Activated CD4-positive, alpha-beta T cell treated with anti-CD3 and anti-CD28 coated beads for 36 hours (primary cell): ENCODE measurements around the gene DMRTB1. TPM values are rescaled to one million over a fixed set of nuclear protein-coding genes. Genes with fewer than 3 reads are reported as not detected.

Experiments used
- ATAC-seq: fragments of 200-7000 bp; cut with Tn5 transposase; one replicate; pipeline ENCODE4 v1.10.0; 2021; ENCODE audit warnings: mild to moderate bottlenecking, moderate library complexity
- CTCF ChIA-PET: fragments of 350-600 bp; sonication (Branson Sonifier 250); formaldehyde crosslinking; loops from one replicate; lab custom pipeline; 2021; ENCODE audit warnings: antibody characterized with exemption; lab: Charles Lee
- POLR2A ChIA-PET: fragments of 350-600 bp; sonication (Branson Sonifier 250); formaldehyde crosslinking; loops from one replicate; lab custom pipeline; 2021; ENCODE audit warnings: antibody characterized with exemption, inconsistent platforms; lab: Charles Lee
- DNase-seq: peaks from one replicate; pipeline ENCODE4 v3.0.0-alpha.2; 2020
- H3K27ac Mint-ChIP-seq: one replicate; pipeline ENCODE4 v1.8.0; 2021; ENCODE audit warnings: mixed read lengths
- H3K27me3 Mint-ChIP-seq: one replicate; pipeline ENCODE4 v1.8.0; 2021; ENCODE audit warnings: mixed read lengths
- H3K36me3 Mint-ChIP-seq: one replicate; pipeline ENCODE4 v1.8.0; 2021; ENCODE audit warnings: low read depth, mixed read lengths
- H3K4me1 Mint-ChIP-seq: one replicate; pipeline ENCODE4 v1.8.0; 2021; ENCODE audit warnings: mixed read lengths
- H3K4me3 Mint-ChIP-seq: one replicate; pipeline ENCODE4 v1.8.0; 2021; ENCODE audit warnings: mild to moderate bottlenecking, moderate library complexity, mixed read lengths
- H3K9me3 Mint-ChIP-seq: one replicate; pipeline ENCODE4 v1.8.0; 2021; ENCODE audit warnings: low read depth, mixed read lengths
- intact Hi-C, 2 experiments: fragments of 100-400 bp; cut with DNase I in 1 of 2; cut with micrococcal nuclease in 1 of 2; formaldehyde crosslinking; loops; one replicate each; pipeline versions ENCODE4 v1.14.2 to v1.15.1; 2022 to 2024; cut with DNase I, micrococcal nuclease
- total RNA-seq, 2 experiments: library from RNA; stranded (reverse); gene quantifications; one replicate each; pipeline ENCODE4 v1.2.3, GENCODE V29; 2021

The DMRTB1 gene
- total RNA-seq, 2 experiments from 2014 or later, result 0.23 to 0.25 TPM

DNA sequence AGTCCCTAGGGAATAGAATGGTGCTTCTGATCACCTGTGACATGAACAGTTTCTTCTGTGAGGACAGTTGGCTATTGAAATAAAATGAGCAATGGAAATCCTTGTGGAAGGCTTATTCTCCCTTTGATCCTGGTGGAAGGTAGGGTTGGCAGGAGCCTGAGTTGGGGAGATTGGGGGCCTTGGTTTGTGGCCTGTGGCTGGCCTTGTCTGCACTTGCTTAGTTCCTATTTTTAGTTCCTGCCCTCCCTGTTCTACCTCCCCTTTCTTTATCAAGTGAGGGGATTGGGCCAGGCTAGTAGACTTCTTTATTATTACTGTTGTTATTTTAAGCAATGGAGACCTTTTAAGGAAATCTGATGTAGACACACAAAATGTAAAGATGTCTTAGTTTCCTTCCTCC, 8.2 kb downstream of the DMRTB1 start:
- CTCF ChIA-PET, result no interaction called here
- H3K27me3 Mint-ChIP-seq, result no peaks in the 10 kb centered on the region
- no peaks in the 10 kb centered on the region for H3K9me3 Mint-ChIP-seq
- ATAC-seq, result no peak
- H3K27ac Mint-ChIP-seq, result no peak overlapping the region
- no peaks in the 10 kb centered on the region for H3K4me1 Mint-ChIP-seq
- no peaks in the 10 kb centered on the region for H3K36me3 Mint-ChIP-seq
- no peak for DNase-seq
- intact Hi-C loops, result no loop called here
- H3K4me3 Mint-ChIP-seq, result no peak overlapping the region
- POLR2A ChIA-PET, result interaction anchor here (0.6 kb wide), 1 partner anchor 153 kb away, joined by 4 read pairs; no protein-coding TSS in a partner anchor

DNA sequence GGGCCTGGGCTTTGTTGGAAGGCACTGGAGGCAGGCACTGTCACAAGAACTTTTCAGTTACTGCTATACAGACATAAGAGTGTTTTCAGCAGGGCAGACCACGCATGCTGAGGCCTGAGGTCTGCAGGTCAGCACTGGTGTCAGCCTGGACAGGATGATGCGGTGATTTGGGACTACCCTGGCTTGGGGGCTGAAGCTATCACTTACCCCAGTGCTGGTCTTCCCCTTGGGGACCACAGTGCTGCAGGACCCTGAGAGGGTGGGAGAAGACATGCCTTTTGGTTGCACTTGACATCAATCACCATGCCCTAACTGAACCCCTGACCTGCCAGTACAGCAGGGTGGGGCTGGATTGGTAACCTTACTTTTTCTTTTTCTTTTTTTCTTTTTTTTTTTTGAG, 9.2 kb downstream of the DMRTB1 start:
- CTCF ChIA-PET, result no interaction called here
- no peak for DNase-seq
- intact Hi-C loops, result no loop called here
- ATAC-seq, result no peak
- Mint-ChIP-seq H3K4me3 (no peak overlapping the region), H3K9me3 (no peaks in the 10 kb centered on the region), H3K27me3 (no peaks in the 10 kb centered on the region), H3K36me3 (no peaks in the 10 kb centered on the region), H3K27ac (no peak overlapping the region), H3K4me1 (no peaks in the 10 kb centered on the region)
- POLR2A ChIA-PET, result no interaction called here

GRCh38 chr1:53469373-53469772, 10.2 kb downstream of the DMRTB1 start:
- no peaks in the 10 kb centered on the region for H3K36me3 Mint-ChIP-seq
- H3K4me1 Mint-ChIP-seq, result no peaks in the 10 kb centered on the region
- no peak overlapping the region for H3K4me3 Mint-ChIP-seq
- no peak overlapping the region for H3K27ac Mint-ChIP-seq
- ChIA-PET CTCF (no interaction called here), POLR2A (no interaction called here)
- ATAC-seq, result no peak
- no peak for DNase-seq
- intact Hi-C loops, result no loop called here
- H3K27me3 Mint-ChIP-seq, result no peaks in the 10 kb centered on the region
- no peaks in the 10 kb centered on the region for H3K9me3 Mint-ChIP-seq

DNA sequence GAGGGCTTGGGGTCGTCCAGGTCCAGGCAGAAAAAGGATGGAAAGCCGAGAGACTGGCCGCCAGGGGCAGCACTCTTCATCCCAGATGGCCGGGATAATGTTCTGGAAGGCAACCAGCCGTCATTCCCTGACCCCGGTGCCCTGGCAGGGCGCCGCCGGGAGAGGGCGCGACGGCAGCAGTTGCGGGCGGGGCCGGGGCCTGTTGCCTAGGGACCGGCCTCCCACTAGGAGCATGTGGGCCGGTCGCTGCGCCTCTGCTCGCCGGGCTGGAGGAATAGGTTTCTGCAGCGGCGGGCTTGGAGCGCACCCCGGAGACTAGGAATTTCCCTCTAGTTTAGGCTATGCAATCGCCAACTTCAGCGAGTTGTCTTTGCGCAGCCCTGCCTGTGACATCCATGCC, 11.0 kb downstream of the DMRTB1 start:
- DNase-seq, result peak; percentile 17
- CTCF ChIA-PET, result no interaction called here
- H3K27me3 Mint-ChIP-seq, result no peaks in the 10 kb centered on the region
- POLR2A ChIA-PET, result no interaction called here
- no peaks in the 10 kb centered on the region for H3K36me3 Mint-ChIP-seq
- intact Hi-C loops, result no loop called here
- H3K27ac Mint-ChIP-seq, result no peak overlapping the region
- no peaks in the 10 kb centered on the region for H3K9me3 Mint-ChIP-seq
- H3K4me1 Mint-ChIP-seq, result no peaks in the 10 kb centered on the region
- no peak for ATAC-seq
- H3K4me3 Mint-ChIP-seq, result no peak overlapping the region

GRCh38 chr1:53470584-53470983, 11.4 kb downstream of the DMRTB1 start:
- Mint-ChIP-seq H3K27me3 (no peaks in the 10 kb centered on the region), H3K36me3 (no peaks in the 10 kb centered on the region), H3K9me3 (no peaks in the 10 kb centered on the region), H3K4me1 (no peaks in the 10 kb centered on the region), H3K27ac (no peak overlapping the region), H3K4me3 (no peak overlapping the region)
- CTCF ChIA-PET, result no interaction called here
- POLR2A ChIA-PET, result no interaction called here
- intact Hi-C loops, result no loop called here
- ATAC-seq (no peak), DNase-seq (no peak)

GRCh38 chr1:53471000-53471399, 11.8 kb downstream of the DMRTB1 start:
- no peak overlapping the region for H3K4me3 Mint-ChIP-seq
- no peak for ATAC-seq
- CTCF ChIA-PET, result interaction anchor here (0.7 kb wide), 2 partner anchors 173 to 628 kb away, joined by 3 read pairs; no protein-coding TSS in a partner anchor

GRCh38 chr1:53473463-53473862, 14.3 kb downstream of the DMRTB1 start:
- no peaks in the 10 kb centered on the region for H3K36me3 Mint-ChIP-seq
- POLR2A ChIA-PET, result no interaction called here
- H3K27ac Mint-ChIP-seq, result no peak overlapping the region
- intact Hi-C loops, result no loop called here
- ATAC-seq (no peak), DNase-seq (peak; percentile 28)
- no peak overlapping the region for H3K4me3 Mint-ChIP-seq
- no peaks in the 10 kb centered on the region for H3K27me3 Mint-ChIP-seq
- no peaks in the 10 kb centered on the region for H3K9me3 Mint-ChIP-seq
- CTCF ChIA-PET, result interaction anchor here (1.4 kb wide), 1 partner anchor 29 kb away, joined by 5 read pairs; no protein-coding TSS in a partner anchor
- H3K4me1 Mint-ChIP-seq, result no peaks in the 10 kb centered on the region

More at GRCh38 chr1:53471000-53471399, 11.8 kb downstream of the DMRTB1 start:
- H3K4me1 Mint-ChIP-seq, result no peaks in the 10 kb centered on the region
- no peaks in the 10 kb centered on the region for H3K27me3 Mint-ChIP-seq
- POLR2A ChIA-PET, result no interaction called here
- intact Hi-C loops, result no loop called here
- no peaks in the 10 kb centered on the region for H3K9me3 Mint-ChIP-seq
- no peaks in the 10 kb centered on the region for H3K36me3 Mint-ChIP-seq
- no peak overlapping the region for H3K27ac Mint-ChIP-seq
- DNase-seq, result no peak

DNA sequence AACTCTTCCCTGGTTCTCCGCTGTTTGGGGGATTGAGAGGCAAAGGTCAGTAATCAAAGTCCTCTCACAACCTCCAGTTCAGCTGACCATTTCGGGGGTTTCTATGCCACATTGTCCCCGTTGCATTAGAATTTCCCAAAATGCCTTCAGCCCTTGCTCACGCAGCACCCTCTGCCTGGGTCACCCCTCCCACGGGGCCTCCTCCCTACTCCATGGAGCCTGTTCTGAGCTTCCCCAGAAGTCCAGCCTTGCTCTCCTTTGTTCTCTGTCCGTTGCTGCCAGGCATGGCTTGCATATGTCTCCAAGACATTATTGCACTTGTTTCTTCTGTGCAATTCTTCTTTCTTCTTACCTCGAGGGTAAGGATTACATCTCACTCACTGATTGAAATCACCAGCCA, 16.5 kb downstream of the DMRTB1 start:
- no peak overlapping the region for H3K4me3 Mint-ChIP-seq
- intact Hi-C loops, result loop anchor here in 1 of 2 experiments (2.0 kb wide), 1 partner anchor 197 kb away; no protein-coding TSS in a partner anchor
- DNase-seq, result no peak
- H3K27ac Mint-ChIP-seq, result no peak overlapping the region
- H3K9me3 Mint-ChIP-seq, result no peaks in the 10 kb centered on the region
- H3K36me3 Mint-ChIP-seq, result no peaks in the 10 kb centered on the region
- ChIA-PET POLR2A (no interaction called here), CTCF (no interaction called here)
- no peaks in the 10 kb centered on the region for H3K4me1 Mint-ChIP-seq
- no peaks in the 10 kb centered on the region for H3K27me3 Mint-ChIP-seq
- no peak for ATAC-seq

DNA sequence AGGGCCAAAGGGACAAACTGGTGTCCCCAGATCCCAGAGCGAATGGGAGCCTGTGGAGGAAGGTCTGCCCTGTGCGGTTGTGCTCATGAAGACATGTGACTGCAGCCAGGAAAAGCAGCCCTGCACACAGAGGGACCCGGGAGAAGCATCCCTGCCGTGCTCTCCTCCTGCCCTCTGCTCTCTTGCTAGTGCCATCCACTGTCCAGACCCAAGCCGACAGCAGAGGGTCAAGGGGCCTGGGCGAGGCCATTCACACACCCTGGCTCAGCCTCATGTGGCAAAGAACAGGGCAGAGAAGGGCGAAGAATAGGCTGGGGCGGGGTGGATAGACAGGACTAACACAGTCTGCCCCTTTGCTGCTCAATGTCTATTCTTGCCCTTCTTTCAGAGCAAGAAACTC, 17.4 kb downstream of the DMRTB1 start:
- no peak for DNase-seq
- POLR2A ChIA-PET, result no interaction called here
- H3K36me3 Mint-ChIP-seq, result no peaks in the 10 kb centered on the region
- no peak overlapping the region for H3K4me3 Mint-ChIP-seq
- H3K4me1 Mint-ChIP-seq, result no peaks in the 10 kb centered on the region
- no peak for ATAC-seq
- intact Hi-C loops, result no loop called here
- CTCF ChIA-PET, result no interaction called here
- H3K27ac Mint-ChIP-seq, result no peak overlapping the region
- no peaks in the 10 kb centered on the region for H3K27me3 Mint-ChIP-seq
- H3K9me3 Mint-ChIP-seq, result no peaks in the 10 kb centered on the region

- Mint-ChIP-seq H3K27ac (no peak overlapping the region), H3K4me1 (no peaks in the 10 kb centered on the region), H3K27me3 (no peaks in the 10 kb centered on the region), H3K4me3 (no peak overlapping the region), H3K9me3 (no peaks in the 10 kb centered on the region), H3K36me3 (no peaks in the 10 kb centered on the region)
- CTCF ChIA-PET, result no interaction called here
- intact Hi-C loops, result no loop called here
- POLR2A ChIA-PET, result no interaction called here
- DNase-seq (no peak), ATAC-seq (no peak)
Measured at GRCh38 chr1:53477651-53478501, 18.7 kb downstream of the DMRTB1 start.

- no peaks in the 10 kb centered on the region for H3K27me3 Mint-ChIP-seq
- intact Hi-C loops, result no loop called here
- POLR2A ChIA-PET, result no interaction called here
- no peaks in the 10 kb centered on the region for H3K4me1 Mint-ChIP-seq
- no peak overlapping the region for H3K4me3 Mint-ChIP-seq
- CTCF ChIA-PET, result no interaction called here
- no peaks in the 10 kb centered on the region for H3K9me3 Mint-ChIP-seq
- DNase-seq (no peak), ATAC-seq (no peak)
- H3K27ac Mint-ChIP-seq, result no peak overlapping the region
- H3K36me3 Mint-ChIP-seq, result no peaks in the 10 kb centered on the region
Measured at GRCh38 chr1:53478502-53478818, 19.3 kb downstream of the DMRTB1 start.

- no peak for DNase-seq
- H3K4me3 Mint-ChIP-seq, result no peak overlapping the region
- intact Hi-C loops, result loop anchor here in 1 of 2 experiments (5.0 kb wide), 1 partner anchor 112 kb away; no protein-coding TSS in a partner anchor
- H3K27ac Mint-ChIP-seq, result no peak overlapping the region
- ChIA-PET CTCF (no interaction called here), POLR2A (no interaction called here)
- H3K4me1 Mint-ChIP-seq, result peaks cover 3% of the 10 kb centered on the region
- H3K27me3 Mint-ChIP-seq, result peaks cover 2% of the 10 kb centered on the region
- no peaks in the 10 kb centered on the region for H3K9me3 Mint-ChIP-seq
- ATAC-seq, result no peak
- no peaks in the 10 kb centered on the region for H3K36me3 Mint-ChIP-seq
Measured at GRCh38 chr1:53480678-53481077, 21.5 kb downstream of the DMRTB1 start.
